HepG2 (cell line): ENCODE results near the gene IRF1. TPM values are rescaled to one million over a fixed set of nuclear protein-coding genes. Genes with fewer than 3 reads are reported as not detected.

ENCODE experiments used
- ATAC-seq: fragments of 200-7000 bp; cut with Tn5 transposase; 3 replicates; pipeline ENCODE4 v1.9.1; 2020; ENCODE audit warnings: mild to moderate bottlenecking, moderate library complexity
- BruUV-seq: library from RNA; stranded (reverse); fragments of 400-500 nt; replicated peaks from 2 replicates; lab custom pipeline; 2021; lab: Mats Ljungman, UMichigan
- CTCF ChIA-PET: fragments of 300-600 bp; formaldehyde crosslinking; extraction: SDS; loops from one replicate; lab custom pipeline; 2021; ENCODE audit warnings: low total read pairs, inconsistent platforms, low intra/inter-chr PET ratio; lab: Yijun Ruan, JAX
- POLR2A ChIA-PET: fragments of 350-600 bp; sonication (Branson Sonifier 250); formaldehyde crosslinking; loops from one replicate; lab custom pipeline; 2020; ENCODE audit warnings: antibody characterized with exemption, inconsistent platforms; lab: Yijun Ruan, JAX
- DNase-seq: peaks from one replicate; pipeline ENCODE4 v3.0.0-alpha.2; 2015; ENCODE audit warnings: low spot score
- FAIRE-seq: peaks from 3 replicates; lab custom pipeline; 2011; peaks lifted over from hg19 to GRCh38; lab: Jason Lieb, UNC
- H2AFZ ChIP-seq: one replicate; pipeline ENCODE4 v1.6.1; 2011; ENCODE audit warnings: low read length, inconsistent platforms
- H3K27ac ChIP-seq: fragments of 300-600 bp; 3 replicates; pipeline ENCODE4 v1.8.0; 2011; ENCODE audit warnings: mixed run types, mild to moderate bottlenecking, mixed read lengths, low read length, inconsistent platforms; ENCODE audit not compliant: insufficient read depth; ENCODE audit errors: extremely low read length
- H3K27me3 ChIP-seq, 2 experiments: fragments of 200-600 bp in 1 of 2; 2 replicates in 1 of 2; 3 replicates in 1 of 2; pipeline versions ENCODE4 v1.6.0 to v1.8.0; 2011; ENCODE audit warnings: low read length in 2 of 2, mild to moderate bottlenecking in 2 of 2, moderate library complexity in 2 of 2, inconsistent platforms in 1 of 2; ENCODE audit not compliant: insufficient read depth in 2 of 2, control insufficient read depth in 1 of 2
- H3K36me3 ChIP-seq, 2 experiments: fragments of 200-600 bp in 1 of 2; replicated peaks in 1 of 2; 2 replicates in 1 of 2; 3 replicates in 1 of 2; pipeline versions ENCODE4 v1.5.1 to v1.8.0; 2011; ENCODE audit warnings: low read length in 2 of 2, inconsistent platforms in 1 of 2; ENCODE audit not compliant: insufficient read depth in 2 of 2, control insufficient read depth in 1 of 2
- H3K4me1 ChIP-seq: 2 replicates; pipeline ENCODE4 v1.5.1; 2012; ENCODE audit warnings: low read length, inconsistent platforms; ENCODE audit not compliant: insufficient read depth
- H3K4me2 ChIP-seq: 2 replicates; pipeline ENCODE4 v1.6.0; 2011; ENCODE audit warnings: low read depth, low read length, inconsistent platforms
- H3K4me3 ChIP-seq, 3 experiments: fragments of 200-600 bp in 1 of 3; sonication (generic), shearing (Covaris generic) in 1 of 3; replicated peaks in 1 of 3; 2 replicates each; pipeline ENCODE4 v1.5.1; 2011 to 2016; ENCODE audit warnings: low read length in 3 of 3, inconsistent platforms in 2 of 3, low read depth in 2 of 3, mild to moderate bottlenecking in 2 of 3, control low read depth in 1 of 3, mixed read lengths in 1 of 3; ENCODE audit not compliant: insufficient read depth in 1 of 3
- H3K79me2 ChIP-seq: one replicate; pipeline ENCODE4 v1.6.1; 2011; ENCODE audit warnings: low read length, inconsistent platforms; ENCODE audit not compliant: insufficient read depth
- H3K9ac ChIP-seq: 2 replicates; pipeline ENCODE4 v1.6.0; 2011; ENCODE audit warnings: mild to moderate bottlenecking, low read depth, low read length, inconsistent platforms; ENCODE audit not compliant: insufficient read depth
- H3K9me3 ChIP-seq: 2 replicates; pipeline ENCODE4 v1.5.1; 2012; ENCODE audit warnings: mild to moderate bottlenecking, low read length
- H4K20me1 ChIP-seq: 2 replicates; pipeline ENCODE4 v1.6.0; 2011; ENCODE audit warnings: inconsistent platforms, mild to moderate bottlenecking, low read length, moderate library complexity; ENCODE audit not compliant: insufficient read depth
- CREB1 ChIP-seq, 2 experiments: fragments of 450-650 bp in 1 of 2; IDR thresholded peaks; 2 replicates each; pipeline ENCODE4 v1.6.1; 2016 to 2017; ENCODE audit warnings: control low read depth in 1 of 2, mild to moderate bottlenecking in 1 of 2, missing compliant biosample characterization in 1 of 2, missing genetic modification characterization in 1 of 2
- MAFK ChIP-seq, 2 experiments: IDR thresholded peaks in 1 of 2; conservative IDR thresholded peaks in 1 of 2; 2 replicates each; pipeline ENCODE4 v1.6.1; 2011; ENCODE audit warnings: improper control_type of control experiment in 2 of 2, low read length in 2 of 2
- MEF2D ChIP-seq: sonication (generic); formaldehyde crosslinking; IDR thresholded peaks from 2 replicates; pipeline ENCODE4 v1.5.1; 2020; ENCODE audit warnings: mild to moderate bottlenecking, missing genetic modification reagents
- RELA ChIP-seq: sonication (generic); formaldehyde crosslinking; IDR thresholded peaks from 2 replicates; pipeline ENCODE4 v1.4.0; 2020; ENCODE audit warnings: missing genetic modification reagents
- ZNF580 ChIP-seq: IDR thresholded peaks from 2 replicates; pipeline ENCODE4 v1.6.1; 2016; ENCODE audit warnings: low read depth, borderline replicate concordance
- in situ Hi-C: cut with HindIII; loops from 2 replicates; pipeline ENCODE4 v1.10.0; 2017; ENCODE audit warnings: low pct_unique_long_range_greater_than_20kb; ENCODE audit not compliant: extremely low pct_ligation_motif_present
- intact Hi-C: fragments of 100-400 bp; cut with micrococcal nuclease; formaldehyde crosslinking; loops from one replicate; pipeline ENCODE4 v1.10.0; 2022; ENCODE audit not compliant: unreplicated experiment
- polyA plus RNA-seq, 8 experiments: library from polyadenylated mRNA; depleted of rRNA in 3 of 8; stranded (reverse) in 7 of 8; unstranded in 1 of 8; fragments of >200 nt; fragmentation: Illumina TruSeq in 4 of 8; extraction: Trizol in 4 of 8; gene quantifications; 2 replicates each; pipeline versions ENCODE4 v1.2.1 to v1.2.3, GENCODE V29; 2011 to 2016; ENCODE audit warnings: low read depth in 4 of 8, missing spikeins in 1 of 8, mixed read lengths in 1 of 8; ENCODE audit not compliant: insufficient read depth in 1 of 8
- total RNA-seq, 5 experiments: library from RNA; depleted of rRNA; stranded (reverse); fragments of >200 nt; fragmentation: Illumina TruSeq; extraction: Trizol; gene quantifications; 2 replicates each; pipeline ENCODE4 v1.2.3, GENCODE V29; 2016; ENCODE audit warnings: low read depth in 1 of 5
- TF ChIP-seq, protein P1 (sequence below), 2 experiments: IDR thresholded peaks; 2 replicates each; pipeline ENCODE4 v1.6.1; 2011 to 2012; ENCODE audit warnings: low read length in 2 of 2, borderline replicate concordance in 1 of 2, low read depth in 1 of 2, mild to moderate bottlenecking in 1 of 2, moderate library complexity in 1 of 2

Gene IRF1
- total and polyA plus RNA-seq, 2 of the 13 experiments (the other 11 are each of a cell fraction or from before 2014, with no cell fraction given), result 4.1 to 8.8 TPM

- Histone ChIP-seq H3K4me2 (no peak overlapping the region), H3K4me1 (peaks cover 16% of the 10 kb centered on the region), H4K20me1 (no peaks in the 10 kb centered on the region), H3K36me3 (no peaks in the 10 kb centered on the region), H3K27me3 (no peaks in the 10 kb centered on the region), H3K79me2 (no peaks in the 10 kb centered on the region), H2AFZ (no peak overlapping the region), H3K9me3 (no peaks in the 10 kb centered on the region), H3K27ac (no peak overlapping the region), H3K9ac (no peak overlapping the region), H3K4me3 (no peak overlapping the region)
- POLR2A ChIA-PET, result no interaction called here
- TF ChIP-seq CREB1 (IDR thresholded peaks at IDR 0.05) (0 out of 2 replicates have a peak, but pooled peaks have one; percentile 6), CREB1 (CRISPR knock-in tag; IDR thresholded peaks at IDR 0.05) (no peak), MEF2D (CRISPR knock-in tag) (no peak), RELA (CRISPR knock-in tag) (no peak), MAFK (conservative IDR thresholded peaks at IDR 0.05 in 1 of 2, IDR thresholded peaks at IDR 0.05 in 1 of 2; ENCODE audit: low read length in 2 of 2) (peak in 1 of 2 experiments; percentile 18; a peak in 1 of 4 replicates), ZNF580 (no peak)
- TF ChIP-seq, protein P1, sequence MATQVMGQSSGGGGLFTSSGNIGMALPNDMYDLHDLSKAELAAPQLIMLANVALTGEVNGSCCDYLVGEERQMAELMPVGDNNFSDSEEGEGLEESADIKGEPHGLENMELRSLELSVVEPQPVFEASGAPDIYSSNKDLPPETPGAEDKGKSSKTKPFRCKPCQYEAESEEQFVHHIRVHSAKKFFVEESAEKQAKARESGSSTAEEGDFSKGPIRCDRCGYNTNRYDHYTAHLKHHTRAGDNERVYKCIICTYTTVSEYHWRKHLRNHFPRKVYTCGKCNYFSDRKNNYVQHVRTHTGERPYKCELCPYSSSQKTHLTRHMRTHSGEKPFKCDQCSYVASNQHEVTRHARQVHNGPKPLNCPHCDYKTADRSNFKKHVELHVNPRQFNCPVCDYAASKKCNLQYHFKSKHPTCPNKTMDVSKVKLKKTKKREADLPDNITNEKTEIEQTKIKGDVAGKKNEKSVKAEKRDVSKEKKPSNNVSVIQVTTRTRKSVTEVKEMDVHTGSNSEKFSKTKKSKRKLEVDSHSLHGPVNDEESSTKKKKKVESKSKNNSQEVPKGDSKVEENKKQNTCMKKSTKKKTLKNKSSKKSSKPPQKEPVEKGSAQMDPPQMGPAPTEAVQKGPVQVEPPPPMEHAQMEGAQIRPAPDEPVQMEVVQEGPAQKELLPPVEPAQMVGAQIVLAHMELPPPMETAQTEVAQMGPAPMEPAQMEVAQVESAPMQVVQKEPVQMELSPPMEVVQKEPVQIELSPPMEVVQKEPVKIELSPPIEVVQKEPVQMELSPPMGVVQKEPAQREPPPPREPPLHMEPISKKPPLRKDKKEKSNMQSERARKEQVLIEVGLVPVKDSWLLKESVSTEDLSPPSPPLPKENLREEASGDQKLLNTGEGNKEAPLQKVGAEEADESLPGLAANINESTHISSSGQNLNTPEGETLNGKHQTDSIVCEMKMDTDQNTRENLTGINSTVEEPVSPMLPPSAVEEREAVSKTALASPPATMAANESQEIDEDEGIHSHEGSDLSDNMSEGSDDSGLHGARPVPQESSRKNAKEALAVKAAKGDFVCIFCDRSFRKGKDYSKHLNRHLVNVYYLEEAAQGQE (IDR thresholded peaks at IDR 0.05; ENCODE audit: borderline replicate concordance in 1 of 2, low read depth in 1 of 2, low read length in 2 of 2), result no peak
- ATAC-seq (no peak), DNase-seq (no peak), FAIRE-seq (no peak)
- BruUV-seq, result no TSS peak
- CTCF ChIA-PET, result no interaction called here
- intact Hi-C loops (no loop called here), in situ Hi-C loops (no loop called here)
Observed at GRCh38 chr5:132510076-132510475, 19.5 kb upstream of the IRF1 start.
